Measurements from ENCODE around the gene KCNQ4.

- TF ChIP-seq CTCF (IDR thresholded peaks at IDR 0.05) (no peak), POLR2AphosphoS5 (IDR thresholded peaks at IDR 0.05) (no peak)
Observed at GRCh38 chr1:40887012-40887378, 103.4 kb downstream of the KCNQ4 start.

Data from breast epithelium (tissue), 3 donors.